Large intestine (tissue), 12 donors: ENCODE measurements around the gene NUP205. TPM values are rescaled to one million over a fixed set of nuclear protein-coding genes. Genes with fewer than 3 reads are reported as not detected.

Experiments
- DNase-seq, 2 donors: peaks; one replicate each; pipeline versions ENCODE4 v3.0.0 to v3.0.0-alpha.2; 2013
- H3K27ac ChIP-seq: one replicate; pipeline ENCODE4 v1.5.1; 2013; ENCODE audit warnings: low read length
- H3K27me3 ChIP-seq: 2 replicates; pipeline ENCODE4 v1.6.1; 2013; ENCODE audit warnings: low read length; ENCODE audit not compliant: control insufficient read depth, insufficient read depth
- H3K36me3 ChIP-seq: 2 replicates; pipeline ENCODE4 v1.6.1; 2013; ENCODE audit warnings: low read length; ENCODE audit not compliant: control insufficient read depth, insufficient read depth
- H3K4me1 ChIP-seq: one replicate; pipeline ENCODE4 v1.6.1; 2013; ENCODE audit warnings: low read length; ENCODE audit not compliant: control insufficient read depth, insufficient read depth
- H3K4me3 ChIP-seq: one replicate; pipeline ENCODE4 v1.5.1; 2013; ENCODE audit warnings: low read length
- H3K9me3 ChIP-seq: one replicate; pipeline ENCODE4 v1.6.1; 2013; ENCODE audit warnings: mild to moderate bottlenecking, low read depth, low read length, moderate library complexity; ENCODE audit not compliant: control insufficient read depth
- WGBS: methylation state at CpG from one replicate; pipeline ENCODE4 v1.1.5; 2013; ENCODE audit warnings: low lambda C conversion rate; ENCODE audit not compliant: insufficient coverage; 5-methylcytosine and 5-hydroxymethylcytosine counted together
- long read RNA-seq, 11 donors: transcript quantifications; one replicate each; lab custom pipeline, GENCODE V29; 2026
- polyA plus RNA-seq: library from polyadenylated mRNA; unstranded; fragments of 120-200 nt; gene quantifications from one replicate; pipeline ENCODE4 v1.2.1, GENCODE V29; 2013

NUP205 gene, protein sequence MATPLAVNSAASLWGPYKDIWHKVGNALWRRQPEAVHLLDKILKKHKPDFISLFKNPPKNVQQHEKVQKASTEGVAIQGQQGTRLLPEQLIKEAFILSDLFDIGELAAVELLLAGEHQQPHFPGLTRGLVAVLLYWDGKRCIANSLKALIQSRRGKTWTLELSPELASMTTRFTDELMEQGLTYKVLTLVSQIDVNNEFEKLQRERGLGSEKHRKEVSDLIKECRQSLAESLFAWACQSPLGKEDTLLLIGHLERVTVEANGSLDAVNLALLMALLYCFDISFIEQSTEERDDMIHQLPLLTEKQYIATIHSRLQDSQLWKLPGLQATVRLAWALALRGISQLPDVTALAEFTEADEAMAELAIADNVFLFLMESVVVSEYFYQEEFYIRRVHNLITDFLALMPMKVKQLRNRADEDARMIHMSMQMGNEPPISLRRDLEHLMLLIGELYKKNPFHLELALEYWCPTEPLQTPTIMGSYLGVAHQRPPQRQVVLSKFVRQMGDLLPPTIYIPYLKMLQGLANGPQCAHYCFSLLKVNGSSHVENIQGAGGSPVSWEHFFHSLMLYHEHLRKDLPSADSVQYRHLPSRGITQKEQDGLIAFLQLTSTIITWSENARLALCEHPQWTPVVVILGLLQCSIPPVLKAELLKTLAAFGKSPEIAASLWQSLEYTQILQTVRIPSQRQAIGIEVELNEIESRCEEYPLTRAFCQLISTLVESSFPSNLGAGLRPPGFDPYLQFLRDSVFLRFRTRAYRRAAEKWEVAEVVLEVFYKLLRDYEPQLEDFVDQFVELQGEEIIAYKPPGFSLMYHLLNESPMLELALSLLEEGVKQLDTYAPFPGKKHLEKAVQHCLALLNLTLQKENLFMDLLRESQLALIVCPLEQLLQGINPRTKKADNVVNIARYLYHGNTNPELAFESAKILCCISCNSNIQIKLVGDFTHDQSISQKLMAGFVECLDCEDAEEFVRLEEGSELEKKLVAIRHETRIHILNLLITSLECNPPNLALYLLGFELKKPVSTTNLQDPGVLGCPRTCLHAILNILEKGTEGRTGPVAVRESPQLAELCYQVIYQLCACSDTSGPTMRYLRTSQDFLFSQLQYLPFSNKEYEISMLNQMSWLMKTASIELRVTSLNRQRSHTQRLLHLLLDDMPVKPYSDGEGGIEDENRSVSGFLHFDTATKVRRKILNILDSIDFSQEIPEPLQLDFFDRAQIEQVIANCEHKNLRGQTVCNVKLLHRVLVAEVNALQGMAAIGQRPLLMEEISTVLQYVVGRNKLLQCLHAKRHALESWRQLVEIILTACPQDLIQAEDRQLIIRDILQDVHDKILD (N-terminal part only)
- polyA plus RNA-seq = 41.0 TPM
- long read RNA-seq, donor 1, partial matches to known transcripts = 7 of 7 reads
- long read RNA-seq, donor 1, other reads (novel, unspliced or antisense) = 0 of 7 reads
- long read RNA-seq, donor 2, partial matches to known transcripts = 0 of 1 reads
- long read RNA-seq, donor 2, other reads (novel, unspliced or antisense) = 0 of 1 reads
- long read RNA-seq, donor 3, partial matches to known transcripts = 0 of 2 reads
- long read RNA-seq, donor 3, other reads (novel, unspliced or antisense) = 0 of 2 reads
- long read RNA-seq, donor 4, full-length matches to known transcripts = 1 of 1 reads
- long read RNA-seq, donor 4, partial matches to known transcripts = 0 of 1 reads
- long read RNA-seq, donor 4, other reads (novel, unspliced or antisense) = 0 of 1 reads
- long read RNA-seq, donor 5, full-length matches to known transcripts = 3 of 3 reads
- long read RNA-seq, donor 5, partial matches to known transcripts = 0 of 3 reads
- long read RNA-seq, donor 5, other reads (novel, unspliced or antisense) = 0 of 3 reads
- long read RNA-seq, donor 6, full-length matches to known transcripts = 3 of 3 reads
- long read RNA-seq, donor 6, partial matches to known transcripts = 0 of 3 reads
- long read RNA-seq, donor 6, other reads (novel, unspliced or antisense) = 0 of 3 reads
- long read RNA-seq, donor 7 = 0 reads
- long read RNA-seq, donor 8, full-length matches to known transcripts = 4 of 4 reads
- long read RNA-seq, donor 8, partial matches to known transcripts = 0 of 4 reads
- long read RNA-seq, donor 8, other reads (novel, unspliced or antisense) = 0 of 4 reads
- long read RNA-seq, donor 9 = 0 reads
- long read RNA-seq, donor 10, partial matches to known transcripts = 0 of 2 reads
- long read RNA-seq, donor 10, other reads (novel, unspliced or antisense) = 0 of 2 reads
- long read RNA-seq, donor 11, full-length matches to known transcripts = 2 of 2 reads
- long read RNA-seq, donor 11, partial matches to known transcripts = 0 of 2 reads
- long read RNA-seq, donor 11, other reads (novel, unspliced or antisense) = 0 of 2 reads

DNA sequence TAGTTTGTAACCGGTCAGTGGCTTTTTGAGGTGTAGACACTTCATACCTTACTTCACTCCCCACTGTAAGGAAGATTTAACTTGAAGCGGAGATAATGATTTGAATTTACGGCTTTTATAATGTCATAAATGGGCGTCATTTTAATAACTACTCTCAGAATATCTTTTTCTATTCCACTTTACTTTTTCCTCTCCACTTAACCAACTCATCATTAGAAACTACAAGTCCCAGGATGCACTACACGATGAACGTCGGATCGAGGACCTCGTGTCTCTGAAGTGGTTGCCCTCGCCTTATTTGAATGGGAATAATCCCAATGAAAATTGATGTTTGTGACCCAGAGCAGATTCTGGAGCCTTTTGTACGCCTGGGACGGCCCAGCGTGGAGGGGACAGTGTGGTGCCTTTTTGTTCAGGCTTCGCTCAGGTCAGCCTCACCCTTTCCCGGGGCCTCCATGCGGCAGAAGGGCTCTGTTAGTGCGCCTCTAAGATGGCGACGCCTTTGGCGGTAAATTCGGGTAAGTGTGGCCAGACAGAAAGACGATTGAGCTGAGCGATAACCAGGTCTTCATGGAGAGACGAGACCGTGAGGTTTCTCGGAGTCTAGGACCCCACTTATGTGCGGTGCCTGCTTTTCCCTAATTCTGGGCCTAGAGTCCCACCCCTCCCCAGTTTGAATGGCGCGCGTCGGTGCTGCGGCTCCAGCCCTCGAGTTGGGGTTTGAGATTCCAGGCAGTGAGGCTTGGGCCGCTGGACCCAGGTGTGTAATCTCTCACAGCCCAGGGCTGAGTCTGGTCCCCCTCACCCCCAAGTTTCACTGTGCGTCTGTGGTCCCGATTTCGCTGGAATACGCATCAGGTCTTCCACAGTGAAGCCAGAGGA is at the start of gene NUP205:
Gene NUP205, plus strand, starts transcription at position 463 of the 882 bp plus-strand sequence. Its CDS starts 28 bp downstream, at position 491.
- DNase-seq = peak; percentile 70 to 94
- no peaks in the 10 kb centered on the region for H3K27me3 ChIP-seq
- peaks cover 4% of the 10 kb centered on the region for H3K4me1 ChIP-seq
- H3K4me3 ChIP-seq = peak within 1 kb of the TSS; percentile 86
- no peaks in the 10 kb centered on the region for H3K36me3 ChIP-seq
- peak within 1 kb of the TSS; percentile 86 for H3K27ac ChIP-seq
- no peaks in the 10 kb centered on the region for H3K9me3 ChIP-seq
- 0% methylated on average over 1 of the region's 38 CpGs for WGBS

DNA sequence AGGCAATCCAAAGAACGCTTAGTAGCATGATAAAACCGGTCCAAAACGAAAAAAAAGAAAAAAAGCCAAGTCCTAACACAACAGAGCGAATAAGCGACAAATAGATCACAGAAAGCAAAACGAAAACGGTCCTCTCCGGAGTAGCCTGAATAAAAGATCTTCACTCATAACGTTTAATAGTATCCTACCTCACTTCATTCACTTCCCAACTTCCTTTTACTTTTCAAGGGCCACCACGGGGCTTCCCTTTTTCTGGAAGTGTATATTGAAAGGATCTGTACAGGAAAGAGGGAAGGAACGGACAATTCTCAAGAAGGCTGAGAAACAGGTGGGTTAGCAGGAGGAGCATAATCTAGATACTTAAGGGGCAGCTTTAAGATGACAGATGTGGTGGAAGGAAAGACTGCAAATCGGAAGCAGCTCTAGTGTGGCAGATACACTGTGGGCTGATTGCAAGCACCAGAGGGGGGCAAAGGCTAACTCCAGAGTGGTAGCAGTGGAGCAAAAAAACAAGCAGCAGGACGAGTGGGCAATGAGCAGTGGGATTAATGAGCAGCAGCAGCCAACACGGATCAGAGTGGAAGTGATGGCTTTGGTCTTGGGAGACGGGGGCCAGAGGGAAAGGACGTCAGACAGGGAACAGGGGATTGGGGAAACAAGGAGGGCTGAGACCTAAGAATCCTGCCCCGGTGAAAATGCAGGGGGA is 48.7 kb upstream of the NUP205 start:
- H3K36me3 ChIP-seq = no peaks in the 10 kb centered on the region
- H3K4me3 ChIP-seq = peak overlapping the region; percentile 97
- no peaks in the 10 kb centered on the region for H3K9me3 ChIP-seq
- no peaks in the 10 kb centered on the region for H3K27me3 ChIP-seq
- H3K27ac ChIP-seq = peak overlapping the region; percentile 94
- 0% methylated on average over 8 of the region's 17 CpGs for WGBS
- DNase-seq = peak; percentile 26 to 68
- H3K4me1 ChIP-seq = no peaks in the 10 kb centered on the region

DNA sequence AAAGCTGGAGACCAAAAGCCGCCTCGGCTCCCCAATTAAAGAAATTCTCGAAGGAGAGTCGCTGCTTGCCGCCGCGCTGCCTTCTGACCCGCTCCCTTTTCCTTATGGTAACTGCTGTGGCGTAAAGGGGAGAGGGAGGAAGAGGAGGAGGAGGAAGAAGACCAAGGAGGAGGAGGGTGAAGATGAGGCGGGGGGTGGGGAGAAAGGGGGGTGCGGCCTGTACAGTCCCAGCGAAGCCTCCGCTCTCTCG is 48.2 kb upstream of the NUP205 start:
- peak overlapping the region; percentile 94 for H3K27ac ChIP-seq
- H3K4me1 ChIP-seq = no peaks in the 10 kb centered on the region
- no peak for DNase-seq
- H3K4me3 ChIP-seq = peak overlapping the region; percentile 97
- no peaks in the 10 kb centered on the region for H3K27me3 ChIP-seq
- H3K36me3 ChIP-seq = no peaks in the 10 kb centered on the region
- H3K9me3 ChIP-seq = no peaks in the 10 kb centered on the region
- WGBS = no CpG with 5 or more reads among the region's 14 CpGs

DNA sequence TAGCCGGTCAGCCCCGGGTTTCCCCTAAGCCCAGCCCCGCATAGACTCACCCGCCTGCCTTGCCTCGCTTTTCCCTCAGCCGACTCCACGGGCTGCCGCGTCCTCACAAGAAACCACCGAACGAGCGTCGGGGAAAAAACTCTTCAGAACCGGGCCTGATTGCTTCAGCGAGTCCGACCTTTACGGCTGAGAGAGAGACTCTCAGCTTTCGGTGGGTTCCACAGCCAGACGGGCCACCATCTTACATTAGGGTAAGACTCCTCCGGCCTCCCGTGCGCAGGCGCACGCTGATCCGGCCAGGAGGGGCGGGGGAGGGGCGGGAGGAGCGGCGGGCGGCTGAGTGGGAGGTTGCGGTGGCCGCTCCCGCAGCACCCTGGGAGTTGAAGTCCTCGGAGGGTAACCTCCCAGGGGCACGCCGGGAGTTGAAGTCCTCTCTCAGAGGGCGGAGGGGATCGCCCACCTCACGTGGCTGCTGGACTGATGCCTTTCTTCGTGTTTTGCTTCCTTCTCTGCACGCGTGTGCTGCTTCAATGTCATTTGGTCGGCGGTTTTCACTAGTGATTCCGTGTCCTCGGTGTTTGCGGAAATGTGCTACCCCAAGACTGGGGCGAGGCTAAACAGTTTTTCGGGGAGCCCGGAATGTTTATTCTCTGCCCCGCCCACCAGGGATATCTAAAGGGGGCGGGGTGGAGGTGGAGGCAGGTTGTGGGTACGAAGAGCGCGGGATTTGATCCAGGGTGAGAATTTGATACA is 47.7 kb upstream of the NUP205 start, which contains the start of gene CNOT4:
Gene CNOT4, minus strand, starts transcription at position 264 of the 753 bp plus-strand sequence. CDS start 71,771 bp downstream, outside the sequence.
- WGBS = no CpG with 5 or more reads among the region's 55 CpGs
- H3K27me3 ChIP-seq = no peaks in the 10 kb centered on the region
- H3K4me1 ChIP-seq = no peaks in the 10 kb centered on the region

DNA sequence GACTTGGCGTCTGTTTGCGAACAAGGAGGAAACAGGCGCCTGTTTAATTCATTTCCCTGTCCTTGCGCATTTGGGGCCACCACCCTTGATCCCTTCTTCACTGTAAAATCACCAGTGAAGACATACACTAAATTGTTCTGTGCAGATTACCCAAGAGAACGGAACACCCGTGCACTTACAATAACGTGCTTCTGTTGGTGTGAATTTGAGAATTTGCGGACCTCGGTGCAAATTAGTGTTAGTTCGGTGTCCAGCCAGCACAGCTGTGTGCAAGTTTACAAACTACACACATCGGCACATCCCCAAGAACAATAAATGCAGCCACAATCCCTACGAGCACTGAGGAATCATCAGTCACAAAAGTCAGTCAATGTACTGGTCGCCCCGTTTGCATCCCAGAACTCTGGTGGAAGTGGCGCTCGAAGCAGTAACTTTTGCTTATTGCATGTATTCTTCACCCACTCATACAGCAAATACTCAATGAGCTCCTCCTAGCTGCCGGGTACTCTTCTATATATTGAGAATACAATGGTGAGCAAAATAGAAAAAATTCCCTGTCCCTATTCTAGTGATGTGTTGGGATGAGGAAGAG is 47.0 kb upstream of the NUP205 start:
- Histone ChIP-seq H3K27ac (no peak overlapping the region), H3K9me3 (no peaks in the 10 kb centered on the region), H3K4me1 (no peaks in the 10 kb centered on the region), H3K36me3 (no peaks in the 10 kb centered on the region), H3K27me3 (no peaks in the 10 kb centered on the region), H3K4me3 (peak overlapping the region; percentile 97)
- WGBS = 20% methylated on average over 1 of the region's 17 CpGs
- DNase-seq = no peak

More for the DNA sequence above, 47.7 kb upstream of the NUP205 start, which contains the start of gene CNOT4:
- DNase-seq = peak; percentile 96 to 97
- Histone ChIP-seq H3K4me3 (peak within 1 kb of the TSS; percentile 97), H3K36me3 (no peaks in the 10 kb centered on the region), H3K27ac (peak within 1 kb of the TSS; percentile 94), H3K9me3 (no peaks in the 10 kb centered on the region)

DNA sequence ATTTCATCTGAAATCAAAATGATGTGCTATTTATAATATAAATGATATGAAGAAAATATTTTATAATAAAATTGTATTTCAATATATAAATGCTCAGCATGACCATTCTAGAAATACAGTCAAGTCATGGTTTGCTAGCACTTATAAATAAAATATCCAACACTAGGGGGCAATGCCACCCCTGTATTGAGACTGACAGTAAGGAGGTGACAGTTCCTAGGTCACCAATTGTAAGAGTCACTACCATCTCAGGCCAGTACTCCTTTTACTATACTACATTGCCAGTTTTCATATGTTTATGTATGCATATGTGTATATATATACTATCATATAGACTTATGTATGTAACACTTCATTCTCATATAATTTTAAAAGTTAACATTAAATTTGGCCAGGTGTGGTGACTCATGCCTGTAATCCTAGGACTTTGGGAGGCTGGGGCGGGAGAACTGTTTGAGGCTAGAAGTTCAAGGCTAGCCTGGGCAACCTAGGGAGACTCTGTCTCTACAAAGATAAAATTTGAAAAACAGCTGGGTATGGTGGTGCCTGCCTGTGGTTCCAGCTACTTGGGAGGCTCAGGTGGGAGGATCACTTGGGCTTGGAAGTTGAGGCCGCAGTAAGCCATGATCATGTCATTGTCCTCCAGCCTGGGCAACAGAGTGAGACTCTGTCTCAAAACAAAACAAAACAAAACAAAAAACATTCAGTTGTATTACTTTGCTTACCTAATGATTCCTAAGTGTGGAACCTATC is 45.4 kb upstream of the NUP205 start:
- WGBS = no CpG with 5 or more reads among the region's 2 CpGs

DNA sequence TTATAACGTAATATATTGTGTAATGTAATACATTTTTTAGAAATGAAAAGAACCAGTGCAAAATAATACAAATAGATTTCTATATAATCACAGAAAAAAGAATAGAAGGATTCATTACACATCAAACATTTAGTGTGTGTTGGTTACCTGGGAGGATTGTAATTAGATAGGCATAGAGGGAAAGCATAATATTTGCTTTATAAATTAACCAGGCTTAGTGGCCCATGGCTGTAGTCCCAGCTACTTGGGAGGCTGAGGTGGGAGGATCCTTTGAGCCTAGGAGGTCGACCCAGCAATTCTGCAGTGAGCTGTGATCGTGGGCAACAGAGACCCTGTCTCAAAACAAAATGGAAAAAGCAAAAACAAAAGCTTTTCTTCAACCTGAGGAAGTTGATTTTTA is 42.9 kb upstream of the NUP205 start:
- no peaks in the 10 kb centered on the region for H3K4me1 ChIP-seq
- 80% methylated on average over 2 of the region's 3 CpGs for WGBS
- no peak overlapping the region for H3K4me3 ChIP-seq
- DNase-seq = no peak
- H3K27ac ChIP-seq = no peak overlapping the region
- H3K36me3 ChIP-seq = no peaks in the 10 kb centered on the region
- H3K27me3 ChIP-seq = no peaks in the 10 kb centered on the region
- no peaks in the 10 kb centered on the region for H3K9me3 ChIP-seq

More for the DNA sequence above, 45.4 kb upstream of the NUP205 start:
- H3K4me3 ChIP-seq = no peak overlapping the region
- peak; percentile 31 to 48 for DNase-seq
- no peaks in the 10 kb centered on the region for H3K27me3 ChIP-seq
- H3K27ac ChIP-seq = no peak overlapping the region
- H3K9me3 ChIP-seq = no peaks in the 10 kb centered on the region
- H3K36me3 ChIP-seq = no peaks in the 10 kb centered on the region
- no peaks in the 10 kb centered on the region for H3K4me1 ChIP-seq
